K562 (cell line): ENCODE data around the gene NPEPL1. TPM values are rescaled to one million over a fixed set of nuclear protein-coding genes. Genes with fewer than 3 reads are reported as not detected.

Source experiments
- ATAC-seq: fragments of 200-7000 bp; cut with Tn5 transposase; 3 replicates; pipeline ENCODE4 v1.9.1; 2020; ENCODE audit warnings: moderate library complexity
- BruUV-seq: library from RNA; stranded (reverse); fragments of 400-500 nt; replicated peaks from 2 replicates; lab custom pipeline; 2021; lab: Mats Ljungman, UMichigan
- CTCF ChIA-PET: fragments of 300-600 bp; formaldehyde crosslinking; extraction: SDS; loops from one replicate; lab custom pipeline; 2021; ENCODE audit warnings: low intra/inter-chr PET ratio; lab: Yijun Ruan, JAX
- POLR2A ChIA-PET: fragments of 300-600, 350-650 bp; sonication (Branson Sonifier 250); formaldehyde crosslinking; extraction: SDS; loops from one replicate; lab custom pipeline; 2021; ENCODE audit warnings: antibody characterized with exemption, inconsistent platforms; lab: Yijun Ruan, JAX
- DNase-seq, 4 experiments: peaks; one replicate each; pipeline versions ENCODE4 v3.0.0 to v3.0.0-alpha.2; 2011 to 2018; ENCODE audit warnings: low spot score in 3 of 4, mixed read lengths in 3 of 4; ENCODE audit errors: extremely low read depth in 1 of 4
- FAIRE-seq: peaks from 2 replicates; lab custom pipeline; 2011; peaks lifted over from hg19 to GRCh38; lab: Jason Lieb, UNC
- H2AFZ ChIP-seq: 2 replicates; pipeline ENCODE4 v1.6.0; 2011; ENCODE audit warnings: low read depth, low read length, control low read depth, inconsistent platforms
- H3K27ac ChIP-seq: fragments of 200-600 bp; 3 replicates; pipeline ENCODE4 v1.8.0; 2011; ENCODE audit warnings: low read depth, mild to moderate bottlenecking, control low read depth, inconsistent platforms, low read length, moderate library complexity, mixed read lengths; ENCODE audit errors: extremely low read depth
- H3K27me3 ChIP-seq, 2 experiments: fragments of 300-600 bp in 1 of 2; 2 replicates in 1 of 2; 3 replicates in 1 of 2; pipeline versions ENCODE4 v1.6.0 to v1.8.0; 2011; ENCODE audit warnings: inconsistent platforms in 2 of 2, low read length in 2 of 2, mild to moderate bottlenecking in 1 of 2, mixed read lengths in 1 of 2, moderate library complexity in 1 of 2; ENCODE audit not compliant: control insufficient read depth in 2 of 2, insufficient read depth in 2 of 2
- H3K36me3 ChIP-seq: fragments of 300-600 bp; 3 replicates; pipeline ENCODE4 v1.8.0; 2011; ENCODE audit warnings: mild to moderate bottlenecking, low read length, inconsistent platforms; ENCODE audit not compliant: control insufficient read depth, insufficient read depth
- H3K4me1 ChIP-seq, 2 experiments: fragments of 200-600 bp in 1 of 2; replicated peaks in 1 of 2; 2 replicates in 1 of 2; 3 replicates in 1 of 2; pipeline versions ENCODE4 v1.5.1 to v1.8.0; 2011; ENCODE audit warnings: inconsistent platforms in 2 of 2, low read length in 2 of 2, mild to moderate bottlenecking in 1 of 2, mixed read lengths in 1 of 2, moderate library complexity in 1 of 2; ENCODE audit not compliant: control insufficient read depth in 2 of 2, insufficient read depth in 2 of 2
- H3K4me2 ChIP-seq: 2 replicates; pipeline ENCODE4 v1.6.1; 2011; ENCODE audit warnings: low read length, control low read depth, inconsistent platforms, mixed read lengths; ENCODE audit not compliant: insufficient read depth
- H3K4me3 ChIP-seq: fragments of 200-600 bp; sonication (generic), shearing (Covaris generic); 2 replicates; pipeline ENCODE4 v1.5.1; 2016; ENCODE audit warnings: control low read depth, inconsistent platforms
- H3K79me2 ChIP-seq: fragments of 200-600 bp; 3 replicates; pipeline ENCODE4 v1.8.0; 2011; ENCODE audit warnings: low read length, inconsistent platforms; ENCODE audit not compliant: control insufficient read depth, insufficient read depth
- H3K9ac ChIP-seq, 2 experiments: 2 replicates each; pipeline versions ENCODE4 v1.6.0 to v1.6.1; 2011; ENCODE audit warnings: low read depth in 2 of 2, low read length in 2 of 2, control low read depth in 1 of 2, inconsistent platforms in 1 of 2, mild to moderate bottlenecking in 1 of 2, mixed read lengths in 1 of 2; ENCODE audit not compliant: insufficient read depth in 1 of 2
- H3K9me1 ChIP-seq: one replicate; pipeline ENCODE4 v1.6.0; 2011; ENCODE audit warnings: inconsistent platforms, mild to moderate bottlenecking, low read length, moderate library complexity; ENCODE audit not compliant: control insufficient read depth, insufficient read depth
- H3K9me3 ChIP-seq: replicated peaks from 2 replicates; pipeline ENCODE4 v1.5.1; 2011; ENCODE audit warnings: low read depth, low read length, inconsistent platforms; ENCODE audit not compliant: control insufficient read depth, insufficient read depth
- H4K20me1 ChIP-seq: replicated peaks from 2 replicates; pipeline ENCODE4 v1.6.1; 2011; ENCODE audit warnings: low read length, inconsistent platforms, mixed read lengths; ENCODE audit not compliant: control insufficient read depth, insufficient read depth
- GABPB2 ChIP-seq: fragments of 250-450 bp; sonication (Bioruptor Pico); conservative IDR thresholded peaks from 2 replicates; pipeline ENCODE4 v1.5.1; 2021; ENCODE audit warnings: mild to moderate bottlenecking
- PRPF4 ChIP-seq: fragments of 200-400 bp; formaldehyde crosslinking; IDR thresholded peaks from one replicate; pipeline ENCODE4 v1.6.1; 2017; ENCODE audit warnings: low read length, low read depth, mild to moderate bottlenecking; ENCODE audit not compliant: insufficient read depth, poor library complexity, severe bottlenecking
- THRB ChIP-seq: fragments of 450-650 bp; formaldehyde crosslinking; conservative IDR thresholded peaks from 2 replicates; pipeline ENCODE4 v1.4.0; 2022; ENCODE audit warnings: mild to moderate bottlenecking, missing genetic modification characterization
- U2AF1 ChIP-seq: fragments of 200-400 bp; formaldehyde crosslinking; optimal IDR thresholded peaks from 2 replicates; pipeline ENCODE3; 2017; ENCODE audit warnings: mild to moderate bottlenecking, low read depth, low read length, moderate library complexity
- WGBS: fragments of 100-300 bp; shearing (Covaris generic); methylation state at CpG from one replicate; pipeline ENCODE4 v1.1.6; 2016; ENCODE audit warnings: low coverage, mixed read lengths; ENCODE audit not compliant: insufficient coverage; ENCODE audit errors: missing lambda C conversion rate; 5-methylcytosine and 5-hydroxymethylcytosine counted together
- in situ Hi-C: fragments of 300-500 bp; cut with MboI; formaldehyde crosslinking; loops from 4 replicates; pipeline ENCODE4 v1.15.0; 2018; ENCODE audit warnings: inconsistent platforms, mixed read lengths
- intact Hi-C: fragments of 100-400 bp; cut with micrococcal nuclease; formaldehyde crosslinking; loops from 2 replicates; pipeline ENCODE4 v1.14.2; 2022
- polyA plus RNA-seq, 8 experiments: library from polyadenylated mRNA; depleted of rRNA in 4 of 8; stranded (reverse) in 5 of 8; unstranded in 3 of 8; fragments of >200 nt; fragmentation: Nextera tagmentation in 2 of 8; fragmentation: Illumina TruSeq in 1 of 8; extraction: Ambion mirVana in 2 of 8; extraction: Trizol in 1 of 8; gene quantifications; 2 replicates each; pipeline versions ENCODE4 v1.2.1 to v1.2.3, GENCODE V29; 2011 to 2014; ENCODE audit warnings: inconsistent platforms in 1 of 8, missing spikeins in 1 of 8
- total RNA-seq, 7 experiments: library from RNA; depleted of rRNA in 6 of 7; stranded (reverse); fragments of >200 nt in 6 of 7; fragmentation: Illumina TruSeq in 2 of 7; extraction: Trizol in 2 of 7; gene quantifications; 2 replicates each; pipeline versions ENCODE4 v1.2.1 to v1.2.3, GENCODE V29; 2011 to 2021; ENCODE audit warnings: low replicate concordance in 1 of 7

Gene NPEPL1
- total and polyA plus RNA-seq, 9 of the 15 experiments (the other 6 are each of a cell fraction or from before 2014, with no cell fraction given), result 0.04 to 5.6 (median 0.94) TPM

- H2AFZ ChIP-seq, result no peak overlapping the region
- H3K4me2 ChIP-seq, result no peak overlapping the region
- H3K4me1 ChIP-seq, result peaks cover 0 to 27% of the 10 kb centered on the region in 2 experiments; a peak in 2 of 5 replicates
- H4K20me1 ChIP-seq, result no peaks in the 10 kb centered on the region
- intact Hi-C loops (no loop called here), in situ Hi-C loops (no loop called here)
- ChIA-PET POLR2A (interaction anchor here (0.6 kb wide), 1 partner anchor 33 kb away, joined by 3 read pairs; no protein-coding TSS in a partner anchor), CTCF (no interaction called here)
- no peak overlapping the region for H3K4me3 ChIP-seq
- WGBS, result 37% methylated on average over 15 of the region's 15 CpGs
- BruUV-seq, result no TSS peak
- H3K27ac ChIP-seq, result no peak overlapping the region
- no peaks in the 10 kb centered on the region for H3K79me2 ChIP-seq
- TF ChIP-seq PRPF4, result no peak
- ATAC-seq (no peak), DNase-seq (no peak), FAIRE-seq (no peak)
- H3K9me1 ChIP-seq, result no peaks in the 10 kb centered on the region
- H3K27me3 ChIP-seq, result peaks cover 18 to 86% of the 10 kb centered on the region in 2 experiments; a peak in 4 of 5 replicates
- no peak overlapping the region for H3K9ac ChIP-seq
- no peaks in the 10 kb centered on the region for H3K9me3 ChIP-seq
- no peaks in the 10 kb centered on the region for H3K36me3 ChIP-seq
Measured at GRCh38 chr20:58718121-58718563, 25.5 kb downstream of the NPEPL1 start.

GRCh38 chr20:58718729-58719128, 26.1 kb downstream of the NPEPL1 start:
- no peak for DNase-seq
- in situ Hi-C loops, result no loop called here

More at GRCh38 chr20:58718729-58719128, 26.1 kb downstream of the NPEPL1 start:
- CTCF ChIA-PET, result no interaction called here
- POLR2A ChIA-PET, result no interaction called here
- H3K27me3 ChIP-seq, result peaks cover 20 to 86% of the 10 kb centered on the region in 2 experiments; a peak in 4 of 5 replicates
- intact Hi-C loops, result no loop called here
- WGBS, result under 1% methylated on average over 10 of the region's 10 CpGs
- no peaks in the 10 kb centered on the region for H3K36me3 ChIP-seq
- no peak overlapping the region for H3K4me3 ChIP-seq
- ATAC-seq (no peak), FAIRE-seq (no peak)
- H3K79me2 ChIP-seq, result no peaks in the 10 kb centered on the region
- no TSS peak for BruUV-seq
- H3K9ac ChIP-seq, result no peak overlapping the region
- H3K27ac ChIP-seq, result no peak overlapping the region
- no peak overlapping the region for H3K4me2 ChIP-seq
- no peaks in the 10 kb centered on the region for H3K9me1 ChIP-seq
- H3K9me3 ChIP-seq, result no peaks in the 10 kb centered on the region; the same call in 1 of the 2 replicates
- H3K4me1 ChIP-seq, result peaks cover 0 to 22% of the 10 kb centered on the region in 2 experiments; a peak in 2 of 5 replicates
- TF ChIP-seq THRB (CRISPR knock-in tag), result no peak
- TF ChIP-seq U2AF1, result no peak
- no peak for TF ChIP-seq GABPB2
- no peaks in the 10 kb centered on the region for H4K20me1 ChIP-seq
- H2AFZ ChIP-seq, result no peak overlapping the region
